Endothelial cell of umbilical vein (primary cell): ENCODE results near the gene WDR49.

ENCODE experiments used
- CTCF ChIP-seq, 2 donors: IDR thresholded peaks; 1 replicate in 1 of 2; 2 replicates in 1 of 2; pipeline ENCODE4 v1.5.1; 2011; ENCODE audit warnings: low read length in 2 of 2, mild to moderate bottlenecking in 2 of 2, moderate library complexity in 2 of 2, control low read depth in 1 of 2, inconsistent platforms in 1 of 2, low read depth in 1 of 2; ENCODE audit not compliant: insufficient read depth in 1 of 2; ENCODE audit errors: extremely low read depth in 1 of 2
- EZH2 ChIP-seq: IDR thresholded peaks from 2 replicates; pipeline ENCODE4 v1.6.1; 2012; ENCODE audit warnings: borderline replicate concordance, low read depth, mild to moderate bottlenecking, moderate library complexity, low read length, inconsistent platforms; ENCODE audit not compliant: severe bottlenecking
- FOS ChIP-seq: IDR thresholded peaks from 2 replicates; pipeline ENCODE4 v1.6.1; 2011; ENCODE audit warnings: mild to moderate bottlenecking, low read length, moderate library complexity, borderline replicate concordance; ENCODE audit not compliant: insufficient read depth
- GATA2 ChIP-seq: IDR thresholded peaks from 2 replicates; pipeline ENCODE4 v1.7.0; 2011; ENCODE audit warnings: low read depth, mild to moderate bottlenecking, moderate library complexity, mixed read lengths, low read length; ENCODE audit not compliant: insufficient read length, insufficient read depth
- JUN ChIP-seq: IDR thresholded peaks from 2 replicates; pipeline ENCODE4 v1.6.1; 2011; ENCODE audit warnings: borderline replicate concordance, low read depth; ENCODE audit not compliant: insufficient read length, insufficient read depth
- MAX ChIP-seq: IDR thresholded peaks from 2 replicates; pipeline ENCODE4 v1.6.1; 2011; ENCODE audit not compliant: insufficient read depth, insufficient read length
- MYC ChIP-seq: IDR thresholded peaks from one replicate; pipeline ENCODE4 v1.6.1; 2011; ENCODE audit warnings: mild to moderate bottlenecking, low read depth, low read length
- POLR2A ChIP-seq: IDR thresholded peaks from 2 replicates; pipeline ENCODE4 v1.6.1; 2012; ENCODE audit warnings: low read depth, mild to moderate bottlenecking, control low read depth, low read length
- POLR2AphosphoS5 ChIP-seq: IDR thresholded peaks from 2 replicates; pipeline ENCODE4 v1.6.1; 2012; ENCODE audit warnings: low read depth, mild to moderate bottlenecking, control low read depth, low read length, moderate library complexity; ENCODE audit not compliant: insufficient read depth

- peak; percentile 30 for TF ChIP-seq FOS
- no peak for TF ChIP-seq EZH2
- no peak for TF ChIP-seq POLR2AphosphoS5
- TF ChIP-seq CTCF (IDR thresholded peaks at IDR 0.05; ENCODE audit: extremely low read depth in 1 of 2, insufficient read depth in 1 of 2, low read depth in 1 of 2, low read length in 2 of 2), result no peak
- no peak for TF ChIP-seq MAX
- no peak for TF ChIP-seq POLR2A
- TF ChIP-seq MYC, result no peak
- TF ChIP-seq JUN, result no peak
- TF ChIP-seq GATA2, result peak; percentile 90
Measured at GRCh38 chr3:167671878-167672427, 18.2 kb upstream of the WDR49 start.
